HG03039 (cell line): Measurements from ENCODE around the gene DUOX1.
A peak's percentile ranks its signal among the peaks of the same experiment; 100 is the strongest.

ENCODE experiments used
- ATAC-seq: cut with Tn5 transposase; IDR thresholded peaks from one replicate; pipeline ENCODE4 v1.9.1; 2021; ENCODE audit warnings: mild to moderate bottlenecking, moderate library complexity; ENCODE audit not compliant: unreplicated experiment

Gene DUOX1

GRCh38 chr15:45139770-45140169, 10.0 kb downstream of the DUOX1 start:
- ATAC-seq = no peak

- no peak for ATAC-seq
These were observed 10.9 kb downstream of the DUOX1 start for GRCh38 chr15:45140557-45141250.

- no peak for ATAC-seq
These were observed 11.6 kb downstream of the DUOX1 start for GRCh38 chr15:45141386-45141785.

- ATAC-seq = no peak
These were observed 13.3 kb downstream of the DUOX1 start for GRCh38 chr15:45143056-45143455.

- no peak for ATAC-seq
These were observed 14.2 kb downstream of the DUOX1 start for GRCh38 chr15:45143946-45144345.

GRCh38 chr15:45144775-45145174, 15.0 kb downstream of the DUOX1 start:
- no peak for ATAC-seq

GRCh38 chr15:45146405-45146804, 16.6 kb downstream of the DUOX1 start:
- ATAC-seq = no peak

GRCh38 chr15:45147606-45148005, 17.8 kb downstream of the DUOX1 start:
- no peak for ATAC-seq

GRCh38 chr15:45148076-45149059, 18.6 kb downstream of the DUOX1 start:
- no peak for ATAC-seq

GRCh38 chr15:45149060-45149459, 19.3 kb downstream of the DUOX1 start:
- ATAC-seq = no peak

- no peak for ATAC-seq
These were observed 20.7 kb downstream of the DUOX1 start for GRCh38 chr15:45150481-45150880.

GRCh38 chr15:45150997-45151396, 21.2 kb downstream of the DUOX1 start:
- no peak for ATAC-seq

- no peak for ATAC-seq
These were observed 22.4 kb downstream of the DUOX1 start for GRCh38 chr15:45151998-45152828.

GRCh38 chr15:45155739-45156138, 25.9 kb downstream of the DUOX1 start:
- ATAC-seq = no peak

- no peak for ATAC-seq
These were observed 27.1 kb downstream of the DUOX1 start for GRCh38 chr15:45156744-45157455.

GRCh38 chr15:45157974-45158373, 28.2 kb downstream of the DUOX1 start:
- no peak for ATAC-seq

- ATAC-seq = no peak
These were observed 31.9 kb downstream of the DUOX1 start for GRCh38 chr15:45161666-45162065.

- ATAC-seq = peak; percentile 33
These were observed 33.1 kb downstream of the DUOX1 start for GRCh38 chr15:45162771-45163507.

GRCh38 chr15:45163508-45163856, 33.7 kb downstream of the DUOX1 start:
- no peak for ATAC-seq

- ATAC-seq = no peak
These were observed 35.1 kb downstream of the DUOX1 start for GRCh38 chr15:45164914-45165313.
